Trophoblast cell (in vitro differentiated cells and primary cell): ENCODE data around the gene MS4A10.

Experiments used
- DNase-seq, 2 donors: peaks; one replicate each; pipeline ENCODE4 v3.0.0-alpha.2; 2016
- H2AFZ ChIP-seq: 2 replicates; pipeline ENCODE4 v1.6.1; 2013; ENCODE audit warnings: low read length, moderate library complexity, mild to moderate bottlenecking; ENCODE audit not compliant: insufficient read depth, poor library complexity
- H2AK5ac ChIP-seq: 2 replicates; pipeline ENCODE4 v1.6.1; 2013; ENCODE audit warnings: mild to moderate bottlenecking, low read length
- H2BK120ac ChIP-seq: 2 replicates; pipeline ENCODE4 v1.6.1; 2013; ENCODE audit warnings: low read length, mild to moderate bottlenecking, moderate library complexity; ENCODE audit not compliant: insufficient read depth, poor library complexity
- H2BK12ac ChIP-seq: 2 replicates; pipeline ENCODE4 v1.6.1; 2013; ENCODE audit warnings: mild to moderate bottlenecking, low read length, moderate library complexity
- H2BK5ac ChIP-seq: 2 replicates; pipeline ENCODE4 v1.6.1; 2013; ENCODE audit warnings: low read length, low read depth, moderate library complexity, mild to moderate bottlenecking; ENCODE audit not compliant: poor library complexity
- H3K14ac ChIP-seq: 2 replicates; pipeline ENCODE4 v1.6.1; 2013; ENCODE audit warnings: mild to moderate bottlenecking, low read length
- H3K18ac ChIP-seq: 2 replicates; pipeline ENCODE4 v1.6.1; 2013; ENCODE audit warnings: mild to moderate bottlenecking, low read length
- H3K23ac ChIP-seq: 2 replicates; pipeline ENCODE4 v1.6.1; 2013; ENCODE audit warnings: low read length
- H3K27ac ChIP-seq: 2 replicates; pipeline ENCODE4 v1.5.1; 2013; ENCODE audit warnings: low read depth, mild to moderate bottlenecking, inconsistent platforms, low read length, moderate library complexity
- H3K27me3 ChIP-seq: 2 replicates; pipeline ENCODE4 v1.6.1; 2013; ENCODE audit warnings: inconsistent platforms, mild to moderate bottlenecking, low read length, moderate library complexity; ENCODE audit not compliant: insufficient read depth
- H3K36me3 ChIP-seq, 2 experiments: 1 replicate in 1 of 2; 2 replicates in 1 of 2; pipeline ENCODE4 v1.6.1; 2013; ENCODE audit warnings: low read length in 2 of 2, mild to moderate bottlenecking in 2 of 2, moderate library complexity in 1 of 2; ENCODE audit not compliant: insufficient read depth in 2 of 2, control insufficient read depth in 1 of 2
- H3K4ac ChIP-seq: 2 replicates; pipeline ENCODE4 v1.6.1; 2013; ENCODE audit warnings: low read depth, mild to moderate bottlenecking, low read length, moderate library complexity
- H3K4me1 ChIP-seq, 2 experiments: 1 replicate in 1 of 2; 2 replicates in 1 of 2; pipeline ENCODE4 v1.6.1; 2013; ENCODE audit warnings: low read length in 2 of 2, mild to moderate bottlenecking in 2 of 2, moderate library complexity in 1 of 2; ENCODE audit not compliant: insufficient read depth in 2 of 2, control insufficient read depth in 1 of 2
- H3K4me2 ChIP-seq: 2 replicates; pipeline ENCODE4 v1.6.1; 2013; ENCODE audit warnings: inconsistent platforms, mild to moderate bottlenecking, low read length, moderate library complexity
- H3K4me3 ChIP-seq: 2 replicates; pipeline ENCODE4 v1.5.1; 2013; ENCODE audit warnings: mild to moderate bottlenecking, low read depth, low read length, inconsistent platforms
- H3K79me1 ChIP-seq: one replicate; pipeline ENCODE4 v1.6.1; 2013; ENCODE audit warnings: low read length
- H3K79me2 ChIP-seq: 2 replicates; pipeline ENCODE4 v1.6.1; 2013; ENCODE audit warnings: low read length, mild to moderate bottlenecking; ENCODE audit not compliant: control insufficient read depth, insufficient read depth, poor library complexity
- H3K9ac ChIP-seq: 2 replicates; pipeline ENCODE4 v1.6.1; 2013; ENCODE audit warnings: mild to moderate bottlenecking, low read length
- H3K9me3 ChIP-seq: 2 replicates; pipeline ENCODE4 v1.6.1; 2013; ENCODE audit warnings: low read depth, mild to moderate bottlenecking, control low read depth, inconsistent platforms, low read length; ENCODE audit not compliant: insufficient read depth
- H4K12ac ChIP-seq: 2 replicates; pipeline ENCODE4 v1.6.1; 2013; ENCODE audit warnings: low read depth, mild to moderate bottlenecking, low read length, moderate library complexity
- H4K8ac ChIP-seq: 2 replicates; pipeline ENCODE4 v1.6.1; 2013; ENCODE audit warnings: low read depth, mild to moderate bottlenecking, low read length, moderate library complexity
- H4K91ac ChIP-seq: one replicate; pipeline ENCODE4 v1.6.1; 2013; ENCODE audit warnings: low read depth, mild to moderate bottlenecking, low read length, moderate library complexity
- WGBS: extraction: QIAGEN DNeasy Blood & Tissue Kit; methylation state at CpG from one replicate; pipeline ENCODE4 v1.1.7; 2013; ENCODE audit warnings: missing lambda C conversion rate; ENCODE audit not compliant: insufficient read length, insufficient coverage; ENCODE audit errors: extremely low coverage; 5-methylcytosine and 5-hydroxymethylcytosine counted together

The MS4A10 gene

GRCh38 chr11:60777106-60777505, 8.0 kb upstream of the MS4A10 start:
- H3K14ac ChIP-seq, result no peak overlapping the region
- H3K9me3 ChIP-seq, result no peaks in the 10 kb centered on the region
- H2AFZ ChIP-seq, result no peak overlapping the region
- H3K27ac ChIP-seq, result no peak overlapping the region
- no peak overlapping the region for H4K8ac ChIP-seq
- no peak overlapping the region for H2BK120ac ChIP-seq
- no peak overlapping the region for H3K4ac ChIP-seq
- H3K23ac ChIP-seq, result no peak overlapping the region
- H3K4me1 ChIP-seq, result peaks cover 4 to 7% of the 10 kb centered on the region in 2 experiments
- peaks cover 2% of the 10 kb centered on the region for H3K79me1 ChIP-seq
- no peak overlapping the region for H4K12ac ChIP-seq
- H3K9ac ChIP-seq, result no peak overlapping the region
- no peak overlapping the region for H3K4me3 ChIP-seq
- no peak overlapping the region for H3K18ac ChIP-seq
- no peak for DNase-seq
- H4K91ac ChIP-seq, result no peak overlapping the region
- no peak overlapping the region for H2BK5ac ChIP-seq
- H3K36me3 ChIP-seq, result no peaks in the 10 kb centered on the region
- H3K79me2 ChIP-seq, result no peaks in the 10 kb centered on the region
- no peak overlapping the region for H3K4me2 ChIP-seq
- no CpG with 5 or more reads among the region's 4 CpGs for WGBS
- no peak overlapping the region for H2BK12ac ChIP-seq
- H3K27me3 ChIP-seq, result no peaks in the 10 kb centered on the region
- H2AK5ac ChIP-seq, result no peak overlapping the region

- WGBS, result no CpG with 5 or more reads among the region's 2 CpGs
- no peak overlapping the region for H2BK5ac ChIP-seq
Measured at GRCh38 chr11:60777572-60777971, 7.6 kb upstream of the MS4A10 start.

GRCh38 chr11:60780065-60780464, 5.1 kb upstream of the MS4A10 start:
- Histone ChIP-seq H3K36me3 (no peaks in the 10 kb centered on the region), H2BK12ac (no peak overlapping the region), H3K4me2 (no peak overlapping the region), H3K4me1 (peaks cover 4 to 7% of the 10 kb centered on the region in 2 experiments), H3K4me3 (no peak overlapping the region), H4K91ac (no peak overlapping the region), H3K79me2 (no peaks in the 10 kb centered on the region), H3K14ac (no peak overlapping the region), H3K18ac (no peak overlapping the region), H3K27ac (no peak overlapping the region), H2AFZ (no peak overlapping the region), H3K79me1 (peaks cover 2% of the 10 kb centered on the region), H3K23ac (no peak overlapping the region), H2AK5ac (no peak overlapping the region), H2BK5ac (no peak overlapping the region), H3K9me3 (no peaks in the 10 kb centered on the region), H3K27me3 (no peaks in the 10 kb centered on the region), H3K4ac (no peak overlapping the region), H4K12ac (no peak overlapping the region), H3K9ac (no peak overlapping the region), H2BK120ac (no peak overlapping the region), H4K8ac (no peak overlapping the region)
- DNase-seq, result no peak
- no CpG with 5 or more reads among the region's 2 CpGs for whole genome bisulfite sequencing

More at GRCh38 chr11:60777572-60777971, 7.6 kb upstream of the MS4A10 start:
- no peak overlapping the region for H3K18ac ChIP-seq
- H3K9me3 ChIP-seq, result no peaks in the 10 kb centered on the region
- no peak overlapping the region for H2AK5ac ChIP-seq
- peaks cover 4 to 7% of the 10 kb centered on the region in 2 experiments for H3K4me1 ChIP-seq
- H3K4ac ChIP-seq, result no peak overlapping the region
- H4K91ac ChIP-seq, result no peak overlapping the region
- H3K14ac ChIP-seq, result no peak overlapping the region
- H3K9ac ChIP-seq, result no peak overlapping the region
- peak; percentile 41 to 42 for DNase-seq
- H4K12ac ChIP-seq, result no peak overlapping the region
- no peak overlapping the region for H3K4me3 ChIP-seq
- H3K23ac ChIP-seq, result no peak overlapping the region
- H3K79me2 ChIP-seq, result no peaks in the 10 kb centered on the region
- no peaks in the 10 kb centered on the region for H3K36me3 ChIP-seq
- H2AFZ ChIP-seq, result no peak overlapping the region
- no peaks in the 10 kb centered on the region for H3K27me3 ChIP-seq
- H4K8ac ChIP-seq, result no peak overlapping the region
- H2BK120ac ChIP-seq, result no peak overlapping the region
- no peak overlapping the region for H3K27ac ChIP-seq
- no peak overlapping the region for H3K4me2 ChIP-seq
- peaks cover 2% of the 10 kb centered on the region for H3K79me1 ChIP-seq
- H2BK12ac ChIP-seq, result no peak overlapping the region

GRCh38 chr11:60780774-60781173, 4.4 kb upstream of the MS4A10 start:
- H3K27ac ChIP-seq, result no peak overlapping the region
- H2BK12ac ChIP-seq, result no peak overlapping the region
- H3K23ac ChIP-seq, result no peak overlapping the region
- H3K79me1 ChIP-seq, result peaks cover under 1% of the 10 kb centered on the region
- no peaks in the 10 kb centered on the region for H3K36me3 ChIP-seq
- no peak overlapping the region for H3K18ac ChIP-seq
- H3K4me3 ChIP-seq, result no peak overlapping the region
- H3K9me3 ChIP-seq, result no peaks in the 10 kb centered on the region
- H3K4ac ChIP-seq, result no peak overlapping the region
- H4K91ac ChIP-seq, result no peak overlapping the region
- no peak overlapping the region for H2BK120ac ChIP-seq
- H3K27me3 ChIP-seq, result no peaks in the 10 kb centered on the region
- H3K79me2 ChIP-seq, result no peaks in the 10 kb centered on the region
- no peak overlapping the region for H3K9ac ChIP-seq
- no peak overlapping the region for H4K12ac ChIP-seq
- peaks cover 4 to 7% of the 10 kb centered on the region in 2 experiments for H3K4me1 ChIP-seq
- no peak overlapping the region for H3K14ac ChIP-seq
- no peak overlapping the region for H2AK5ac ChIP-seq
- H4K8ac ChIP-seq, result no peak overlapping the region
- no peak overlapping the region for H3K4me2 ChIP-seq
- H2BK5ac ChIP-seq, result no peak overlapping the region
- DNase-seq, result no peak
- H2AFZ ChIP-seq, result no peak overlapping the region
